Raji (cell line): ENCODE results near the gene HLA-B.

Source experiments
- POLR2A ChIP-seq: IDR thresholded peaks from 2 replicates; pipeline ENCODE4 v1.6.1; 2011; ENCODE audit warnings: low read depth, low read length, control low read depth; ENCODE audit not compliant: insufficient read depth

The HLA-B gene

DNA sequence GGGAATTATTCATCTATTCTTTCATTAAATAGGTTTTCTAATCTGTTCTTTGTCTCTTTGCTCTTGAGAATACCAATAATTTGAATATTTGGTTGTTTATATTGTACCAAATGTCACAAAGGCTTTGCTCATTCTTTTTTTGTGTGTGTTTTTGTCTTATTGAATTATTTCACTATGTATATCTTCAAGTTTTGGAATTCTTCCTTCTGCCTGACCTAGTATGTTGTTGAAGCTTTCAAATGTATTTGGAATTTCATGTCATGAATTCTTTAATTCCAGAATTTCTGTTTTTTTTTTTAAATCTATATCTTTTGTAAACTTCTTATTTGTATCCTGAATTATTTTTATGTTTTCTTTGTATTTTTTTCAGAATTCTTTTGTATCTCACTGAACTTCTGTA, 16.8 kb downstream of the HLA-B start:
- no peak for TF ChIP-seq POLR2A

DNA sequence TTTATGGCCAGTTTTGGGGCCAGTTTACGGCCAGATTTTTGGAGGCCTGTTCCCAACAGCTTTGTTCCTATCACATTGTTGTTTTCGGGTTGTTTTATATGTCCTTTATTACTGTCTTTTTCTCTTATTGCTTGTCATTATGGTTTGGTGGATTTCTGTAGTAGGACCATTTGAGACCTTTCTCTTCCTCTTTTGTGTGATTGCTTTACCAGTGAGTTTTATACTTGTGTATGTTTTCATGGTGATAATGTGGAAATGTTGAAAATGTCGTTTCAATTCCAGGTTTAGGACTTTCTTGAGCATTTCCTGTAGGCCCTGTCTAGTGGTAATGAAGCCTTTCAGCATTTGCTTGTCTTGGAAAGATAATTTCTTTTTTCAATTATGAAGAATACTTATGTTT, 17.8 kb downstream of the HLA-B start:
- TF ChIP-seq POLR2A, result no peak

DNA sequence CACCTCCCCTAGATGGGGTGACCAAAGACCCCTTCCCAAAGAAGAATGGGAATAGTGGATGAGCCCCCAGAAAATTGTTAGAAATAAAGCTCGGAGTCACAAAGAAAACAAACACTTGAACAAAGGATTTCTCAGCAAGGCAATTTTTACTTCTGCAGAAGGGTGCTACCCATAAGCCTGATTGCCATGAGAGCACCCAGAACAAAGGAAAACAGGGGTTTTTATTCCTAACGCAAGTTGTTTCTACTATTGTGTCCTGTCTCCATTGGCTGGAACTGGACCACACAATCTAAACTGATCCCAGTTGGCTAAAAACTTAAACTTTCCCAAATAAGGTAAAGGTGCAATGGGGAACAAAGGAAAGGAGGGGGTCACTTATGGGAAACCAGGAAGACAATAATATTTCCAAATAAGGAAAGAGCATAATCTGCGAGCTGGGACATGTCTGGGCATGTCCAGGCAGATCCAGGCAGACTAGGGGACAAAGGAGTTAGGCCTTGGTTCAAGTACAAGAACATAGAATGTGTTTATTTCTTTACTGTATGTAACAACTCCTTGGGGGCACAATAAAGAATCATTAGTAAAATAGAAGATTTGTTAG, 20.0 kb downstream of the HLA-B start:
- no peak for TF ChIP-seq POLR2A

GRCh38 chr6:31332637-31333602, 24.1 kb downstream of the HLA-B start:
- TF ChIP-seq POLR2A, result no peak

- no peak for TF ChIP-seq POLR2A
These were observed 28.5 kb downstream of the HLA-B start for GRCh38 chr6:31328355-31328960.

DNA sequence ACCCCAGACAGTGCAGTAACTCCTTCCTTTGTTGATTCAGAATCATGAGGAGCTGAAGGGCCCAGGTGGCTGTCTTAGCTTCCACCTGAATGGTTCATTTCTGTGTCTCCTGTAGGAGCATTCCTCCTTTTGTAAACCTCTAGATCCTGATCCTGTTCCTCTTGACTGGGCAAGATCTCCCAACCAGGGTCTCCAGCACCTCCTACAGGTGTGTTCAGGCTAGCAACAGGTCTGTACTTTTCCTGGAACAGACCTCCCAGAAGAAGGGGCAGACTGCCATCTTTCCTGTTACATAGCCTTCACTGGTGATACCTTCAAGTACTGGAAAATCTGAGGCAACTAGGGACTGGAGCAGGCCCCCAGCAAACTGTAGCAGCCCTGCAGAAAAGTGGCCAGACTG, 35.2 kb downstream of the HLA-B start:
- no peak for TF ChIP-seq POLR2A

- no peak for TF ChIP-seq POLR2A
These were observed 35.8 kb downstream of the HLA-B start for GRCh38 chr6:31321005-31321707.

- no peak for TF ChIP-seq POLR2A
These were observed 39.9 kb downstream of the HLA-B start for GRCh38 chr6:31317036-31317435.

DNA sequence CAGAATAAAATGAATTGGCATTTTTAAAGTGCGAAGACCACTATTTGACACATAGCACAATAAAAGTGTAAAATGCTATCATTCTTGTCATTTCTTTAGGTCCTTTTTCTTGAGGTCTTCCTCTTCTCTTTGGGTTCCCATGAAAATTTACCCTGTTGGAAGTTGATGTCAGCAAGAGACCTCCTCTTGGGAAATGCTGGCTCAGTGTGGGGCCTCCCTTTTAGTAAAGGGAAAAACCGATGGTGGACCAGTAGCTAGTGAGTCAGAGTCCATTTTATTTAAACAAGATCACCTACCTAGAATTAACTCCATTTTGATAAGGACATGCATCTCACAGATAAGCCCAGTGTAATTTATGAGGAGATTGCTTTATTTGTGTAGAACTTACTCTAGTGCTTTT, 47.3 kb downstream of the HLA-B start:
- TF ChIP-seq POLR2A, result no peak

DNA sequence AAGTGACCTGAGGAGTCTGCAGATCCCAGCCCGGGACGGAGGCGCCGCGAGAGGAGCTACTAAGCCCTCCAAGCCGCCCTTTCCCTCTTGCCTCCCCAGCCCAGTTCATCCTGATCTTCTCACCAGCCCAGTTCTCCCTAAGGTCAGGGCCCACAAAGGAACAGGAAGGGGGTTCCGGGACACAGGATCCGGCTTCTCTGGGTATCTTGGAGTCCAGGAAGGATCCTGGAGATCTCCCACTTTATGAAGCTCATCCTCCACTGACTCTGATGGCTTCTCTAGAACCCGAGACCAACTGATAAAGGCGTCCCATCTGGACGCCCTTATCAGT, 48.2 kb downstream of the HLA-B start:
- no peak for TF ChIP-seq POLR2A

DNA sequence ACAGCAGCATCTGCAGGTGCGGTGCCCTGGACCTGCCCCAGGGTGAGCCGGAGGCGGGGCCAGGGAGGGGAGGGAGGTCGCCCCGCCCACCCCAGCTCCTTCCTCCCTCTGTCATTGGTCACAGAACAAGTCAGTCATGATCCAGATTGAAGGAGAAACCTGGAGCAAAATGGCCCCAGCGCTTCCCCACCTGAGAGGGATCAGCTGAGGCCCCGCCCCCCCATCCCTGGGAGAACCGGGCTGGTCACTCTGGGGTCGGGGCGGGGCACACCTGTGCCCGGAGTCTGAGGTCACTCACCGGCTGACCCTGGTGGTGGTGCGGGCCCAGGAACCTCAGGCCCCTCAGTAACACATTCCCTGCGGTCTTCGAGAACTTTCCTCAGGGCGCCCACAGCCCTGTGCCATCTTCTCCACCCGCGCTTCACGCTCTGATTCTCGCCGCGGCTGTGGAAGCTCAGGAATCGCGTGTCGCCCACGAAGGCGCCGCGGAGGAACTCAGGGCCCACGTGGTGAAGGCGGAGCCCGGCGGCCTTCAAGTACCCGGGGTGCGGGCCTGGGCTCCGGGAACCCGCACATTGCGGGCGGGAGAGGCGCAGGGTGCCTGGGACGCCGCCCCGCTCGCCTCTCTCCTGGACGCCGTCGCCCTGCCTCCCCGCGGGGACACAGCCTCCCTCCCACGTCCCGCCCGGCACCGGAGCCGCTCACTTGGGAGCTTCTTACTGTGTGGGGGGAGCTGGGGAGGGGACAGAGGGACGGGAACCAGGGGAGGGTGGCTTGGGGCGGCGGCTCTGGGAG, 48.7 kb downstream of the HLA-B start:
- TF ChIP-seq POLR2A, result no peak

- no peak for TF ChIP-seq POLR2A
These were observed 49.3 kb downstream of the HLA-B start for GRCh38 chr6:31307669-31308049.

DNA sequence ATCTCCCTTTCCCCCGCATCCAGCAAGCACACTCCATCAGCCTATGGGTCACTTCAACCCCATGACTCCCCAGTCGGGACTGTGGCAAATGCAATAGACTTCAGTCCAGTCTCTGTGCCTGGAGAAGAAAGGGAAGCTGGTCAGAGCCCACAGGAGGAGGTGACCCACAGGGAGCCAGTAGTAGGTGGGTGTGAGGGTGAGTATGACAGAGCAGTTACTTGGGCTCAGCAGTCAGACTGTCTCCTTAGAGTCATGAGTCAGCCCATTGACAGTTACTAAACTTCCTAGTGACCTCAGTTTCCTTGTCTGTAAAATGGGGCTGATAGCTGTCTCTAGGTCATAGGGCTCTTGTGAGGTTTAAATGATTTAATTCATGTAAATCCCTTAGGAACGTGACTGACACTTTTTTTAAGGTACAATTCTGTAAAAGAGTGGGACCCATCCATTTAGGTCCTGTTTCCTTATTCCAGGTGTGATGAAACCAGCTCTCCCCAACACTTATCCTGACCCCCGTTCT, 51.2 kb downstream of the HLA-B start:
- TF ChIP-seq POLR2A, result no peak

DNA sequence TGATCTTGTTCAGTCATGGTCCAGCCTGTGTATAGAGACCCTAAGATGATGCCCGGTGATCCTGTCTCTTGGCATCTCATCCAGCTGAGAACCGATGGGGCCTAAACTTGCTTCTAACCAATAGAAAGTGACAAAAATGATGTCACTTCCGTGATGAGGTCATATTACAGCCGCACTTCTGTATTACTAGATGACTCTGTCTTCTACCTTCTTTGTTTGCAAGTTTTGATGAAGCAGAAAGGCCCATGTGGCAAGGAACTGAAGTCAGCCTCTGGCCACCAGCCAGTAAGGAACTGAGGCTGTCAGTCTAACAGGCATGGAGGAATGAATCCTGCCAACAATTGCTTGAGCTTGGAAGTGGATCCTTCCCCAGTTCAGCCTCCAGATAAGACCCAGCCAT, 52.3 kb downstream of the HLA-B start:
- no peak for TF ChIP-seq POLR2A
